SK-N-SH treated with all-trans-retinoic acid at 6 μM for 48 hours (cell line): ENCODE results near the gene BIRC7.
A peak's percentile ranks its signal among the peaks of the same experiment; 100 is the strongest.

Experiments
- ATAC-seq: fragments of 200-7000 bp; cut with Tn5 transposase; 3 replicates; pipeline ENCODE4 v1.9.1; 2020; ENCODE audit warnings: mild to moderate bottlenecking, moderate library complexity
- ARNTL ChIP-seq: fragments of 450-650 bp; formaldehyde crosslinking; IDR thresholded peaks from 2 replicates; pipeline ENCODE4 v1.5.0; 2020; ENCODE audit warnings: low read depth, mild to moderate bottlenecking, moderate library complexity, borderline replicate concordance
- BACH2 ChIP-seq: fragments of 250-450 bp; sonication (Bioruptor Pico); IDR thresholded peaks from 2 replicates; pipeline ENCODE4 v1.9.0; 2021; ENCODE audit warnings: mild to moderate bottlenecking, borderline replicate concordance
- CSDC2 ChIP-seq: fragments of 250-450 bp; sonication (Bioruptor Pico); IDR thresholded peaks from 2 replicates; pipeline ENCODE4 v1.5.0; 2020; ENCODE audit warnings: mild to moderate bottlenecking, moderate library complexity
- CSRNP3 ChIP-seq: fragments of 250-450 bp; sonication (Bioruptor Pico); IDR thresholded peaks from 2 replicates; pipeline ENCODE4 v1.5.1; 2021; ENCODE audit warnings: mild to moderate bottlenecking, moderate library complexity
- ESRRG ChIP-seq: fragments of 250-450 bp; sonication (Bioruptor Pico); IDR thresholded peaks from 2 replicates; pipeline ENCODE4 v1.6.1; 2021; ENCODE audit warnings: mild to moderate bottlenecking
- GLIS3 ChIP-seq: fragments of 250-450 bp; sonication (Bioruptor Pico); IDR thresholded peaks from 2 replicates; pipeline ENCODE4 v1.5.0; 2020; ENCODE audit warnings: mild to moderate bottlenecking, moderate library complexity
- PATZ1 ChIP-seq: fragments of 250-450 bp; sonication (Bioruptor Pico); IDR thresholded peaks from 2 replicates; pipeline ENCODE4 v1.8.0; 2020; ENCODE audit warnings: mild to moderate bottlenecking, moderate library complexity, borderline replicate concordance
- PPARA ChIP-seq: fragments of 250-450 bp; sonication (Bioruptor Pico); IDR thresholded peaks from 2 replicates; pipeline ENCODE4 v1.5.0; 2020; ENCODE audit warnings: mild to moderate bottlenecking, borderline replicate concordance
- RARB ChIP-seq: fragments of 250-450 bp; sonication (Bioruptor Pico); IDR thresholded peaks from 2 replicates; pipeline ENCODE4 v1.8.0; 2021; ENCODE audit warnings: mild to moderate bottlenecking, moderate library complexity
- SNAI2 ChIP-seq: fragments of 250-450 bp; sonication (Bioruptor Pico); IDR thresholded peaks from 2 replicates; pipeline ENCODE4 v1.5.0; 2020; ENCODE audit warnings: mild to moderate bottlenecking, moderate library complexity
- TCF4 ChIP-seq: fragments of 250-450 bp; sonication (Bioruptor Pico); IDR thresholded peaks from 2 replicates; pipeline ENCODE4 v1.8.0; 2021; ENCODE audit warnings: mild to moderate bottlenecking, moderate library complexity, borderline replicate concordance
- TOX ChIP-seq: fragments of 250-450 bp; sonication (Bioruptor Pico); IDR thresholded peaks from 2 replicates; pipeline ENCODE4 v1.8.0; 2021; ENCODE audit warnings: mild to moderate bottlenecking, moderate library complexity, borderline replicate concordance
- TSHZ2 ChIP-seq: fragments of 250-450 bp; sonication (Bioruptor Pico); IDR thresholded peaks from 2 replicates; pipeline ENCODE4 v1.5.0; 2020; ENCODE audit warnings: mild to moderate bottlenecking, moderate library complexity
- ZC3H10 ChIP-seq: fragments of 250-450 bp; sonication (Bioruptor Pico); IDR thresholded peaks from 2 replicates; pipeline ENCODE4 v1.5.1; 2021; ENCODE audit warnings: mild to moderate bottlenecking, moderate library complexity
- ZFP3 ChIP-seq: fragments of 250-450 bp; sonication (Bioruptor Pico); IDR thresholded peaks from 2 replicates; pipeline ENCODE4 v1.5.0; 2020; ENCODE audit warnings: mild to moderate bottlenecking, moderate library complexity
- ZFP30 ChIP-seq: fragments of 450-650 bp; formaldehyde crosslinking; IDR thresholded peaks from 2 replicates; pipeline ENCODE4 v1.5.0; 2022; ENCODE audit warnings: mild to moderate bottlenecking, moderate library complexity
- ZNF565 ChIP-seq: fragments of 450-650 bp; formaldehyde crosslinking; conservative IDR thresholded peaks from 2 replicates; pipeline ENCODE4 v1.5.0; 2020; ENCODE audit warnings: low read depth, mild to moderate bottlenecking, moderate library complexity
- ZNF70 ChIP-seq: fragments of 450-650 bp; formaldehyde crosslinking; IDR thresholded peaks from 2 replicates; pipeline ENCODE4 v1.5.0; 2020; ENCODE audit warnings: mild to moderate bottlenecking, moderate library complexity
- ZNF8 ChIP-seq: fragments of 450-650 bp; formaldehyde crosslinking; IDR thresholded peaks from 2 replicates; pipeline ENCODE4 v1.5.0; 2020; ENCODE audit warnings: mild to moderate bottlenecking, moderate library complexity
- TF ChIP-seq, protein P1 (sequence below): fragments of 250-450 bp; sonication (Bioruptor Pico); IDR thresholded peaks from 2 replicates; pipeline ENCODE4 v1.8.0; 2021; ENCODE audit warnings: low read depth, mild to moderate bottlenecking, moderate library complexity, borderline replicate concordance
- TF ChIP-seq, protein P2 (sequence below): fragments of 250-450 bp; sonication (Bioruptor Pico); IDR thresholded peaks from 2 replicates; pipeline ENCODE4 v1.5.1; 2020; ENCODE audit warnings: low read depth, mild to moderate bottlenecking, moderate library complexity

BIRC7 gene

DNA sequence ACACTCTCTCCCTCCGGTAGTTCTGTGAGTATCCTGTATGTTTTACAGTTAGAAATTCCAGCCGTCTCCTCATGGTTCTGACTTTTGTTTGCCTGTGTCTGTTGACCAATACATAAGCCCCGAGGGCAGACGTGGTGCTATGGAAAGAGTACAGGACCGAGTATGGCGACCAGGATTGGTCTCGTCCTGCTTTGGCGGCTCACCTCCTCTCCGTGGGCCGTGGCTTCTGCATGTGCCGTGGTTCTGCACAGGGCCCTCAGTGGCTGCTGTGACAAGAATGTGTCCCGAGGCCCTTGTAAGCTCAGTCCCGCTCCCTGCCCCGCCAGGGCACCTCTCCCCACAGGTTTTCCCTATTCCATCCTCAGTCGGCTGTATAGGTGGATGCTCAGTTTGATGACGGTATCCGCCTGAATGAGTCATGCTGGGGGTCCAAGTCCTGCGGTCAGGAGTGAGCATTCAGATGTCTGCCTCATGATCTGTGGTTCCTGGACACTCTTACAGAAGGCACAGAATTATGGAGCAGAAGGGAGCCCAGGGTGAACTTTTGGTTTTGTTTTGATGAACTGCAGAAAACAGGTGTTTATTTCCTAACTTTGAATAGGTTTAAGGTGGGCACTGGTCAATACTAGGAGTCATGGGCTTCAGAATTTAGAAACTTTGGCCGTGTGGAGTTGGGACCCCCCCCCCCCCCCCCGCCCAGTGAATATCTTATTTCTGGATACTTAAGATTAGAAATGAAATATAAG, 38.1 kb downstream of the BIRC7 start:
- ATAC-seq = peak; percentile 32

GRCh38 chr20:63274381-63275228, 38.9 kb downstream of the BIRC7 start:
- TF ChIP-seq TOX (CRISPR knock-in tag) (no peak), PATZ1 (CRISPR knock-in tag) (no peak), RARB (CRISPR knock-in tag) (no peak), ZNF8 (CRISPR knock-in tag) (no peak), GLIS3 (no peak), ZNF565 (no peak), SNAI2 (CRISPR knock-in tag) (no peak), ZNF70 (CRISPR knock-in tag) (no peak), ZFP30 (CRISPR knock-in tag) (no peak), CSRNP3 (CRISPR knock-in tag) (no peak)
- no peak for ATAC-seq

More for the DNA sequence above, 38.1 kb downstream of the BIRC7 start:
- TF ChIP-seq PPARA (CRISPR knock-in tag) (no peak), ARNTL (no peak), ZNF70 (CRISPR knock-in tag) (no peak), ESRRG (CRISPR knock-in tag) (no peak), CSDC2 (no peak), ZFP3 (CRISPR knock-in tag) (no peak), ZNF565 (no peak), GLIS3 (no peak), TCF4 (CRISPR knock-in tag) (no peak), BACH2 (CRISPR knock-in tag) (no peak), ZC3H10 (CRISPR knock-in tag) (no peak), PATZ1 (CRISPR knock-in tag) (no peak), TSHZ2 (CRISPR knock-in tag) (no peak), TOX (CRISPR knock-in tag) (no peak), ZFP30 (CRISPR knock-in tag) (no peak), RARB (CRISPR knock-in tag) (no peak), ZNF8 (CRISPR knock-in tag) (no peak)
- TF ChIP-seq, protein P1, sequence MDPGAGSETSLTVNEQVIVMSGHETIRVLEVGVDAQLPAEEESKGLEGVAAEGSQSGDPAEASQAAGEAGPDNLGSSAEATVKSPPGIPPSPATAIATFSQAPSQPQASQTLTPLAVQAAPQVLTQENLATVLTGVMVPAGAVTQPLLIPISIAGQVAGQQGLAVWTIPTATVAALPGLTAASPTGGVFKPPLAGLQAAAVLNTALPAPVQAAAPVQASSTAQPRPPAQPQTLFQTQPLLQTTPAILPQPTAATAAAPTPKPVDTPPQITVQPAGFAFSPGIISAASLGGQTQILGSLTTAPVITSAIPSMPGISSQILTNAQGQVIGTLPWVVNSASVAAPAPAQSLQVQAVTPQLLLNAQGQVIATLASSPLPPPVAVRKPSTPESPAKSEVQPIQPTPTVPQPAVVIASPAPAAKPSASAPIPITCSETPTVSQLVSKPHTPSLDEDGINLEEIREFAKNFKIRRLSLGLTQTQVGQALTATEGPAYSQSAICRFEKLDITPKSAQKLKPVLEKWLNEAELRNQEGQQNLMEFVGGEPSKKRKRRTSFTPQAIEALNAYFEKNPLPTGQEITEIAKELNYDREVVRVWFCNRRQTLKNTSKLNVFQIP = no peak
- TF ChIP-seq, protein P2, sequence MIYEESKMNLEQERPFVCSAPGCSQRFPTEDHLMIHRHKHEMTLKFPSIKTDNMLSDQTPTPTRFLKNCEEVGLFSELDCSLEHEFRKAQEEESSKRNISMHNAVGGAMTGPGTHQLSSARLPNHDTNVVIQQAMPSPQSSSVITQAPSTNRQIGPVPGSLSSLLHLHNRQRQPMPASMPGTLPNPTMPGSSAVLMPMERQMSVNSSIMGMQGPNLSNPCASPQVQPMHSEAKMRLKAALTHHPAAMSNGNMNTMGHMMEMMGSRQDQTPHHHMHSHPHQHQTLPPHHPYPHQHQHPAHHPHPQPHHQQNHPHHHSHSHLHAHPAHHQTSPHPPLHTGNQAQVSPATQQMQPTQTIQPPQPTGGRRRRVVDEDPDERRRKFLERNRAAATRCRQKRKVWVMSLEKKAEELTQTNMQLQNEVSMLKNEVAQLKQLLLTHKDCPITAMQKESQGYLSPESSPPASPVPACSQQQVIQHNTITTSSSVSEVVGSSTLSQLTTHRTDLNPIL = no peak
